Measurements from ENCODE around the gene ELF4.

ELF4 gene

GRCh38 chrX:130032552-130032951, 77.7 kb downstream of the ELF4 start:
- no peak for DNase-seq

- DNase-seq = no peak
These were observed 79.5 kb downstream of the ELF4 start for GRCh38 chrX:130030826-130031225.

- no peak for DNase-seq
These were observed 82.1 kb downstream of the ELF4 start for GRCh38 chrX:130028196-130028595.

- no peak for DNase-seq
These were observed 82.7 kb downstream of the ELF4 start for GRCh38 chrX:130027569-130027968.

GRCh38 chrX:130025256-130025655, 85.0 kb downstream of the ELF4 start:
- DNase-seq = no peak

GRCh38 chrX:130024127-130024526, 86.2 kb downstream of the ELF4 start:
- DNase-seq = peak; percentile 66

- DNase-seq = no peak
These were observed 89.5 kb downstream of the ELF4 start for GRCh38 chrX:130020661-130021324.

GRCh38 chrX:130018143-130018542, 92.2 kb downstream of the ELF4 start:
- DNase-seq = no peak

GRCh38 chrX:130015181-130015580, 95.1 kb downstream of the ELF4 start:
- DNase-seq = no peak
